Middle frontal gyrus (tissue), 1 donor: Measurements from ENCODE around the gene MCTP2.
"Not testable (repeated sequence)": the region's sequence is repeated elsewhere in the genome, so short reads cannot be mapped to it uniquely, and the experiment has no call there.

Experiments used
- DNase-seq: peaks from one replicate; pipeline ENCODE4 v3.0.0-alpha.2; 2015; ENCODE audit warnings: low spot score; ENCODE audit errors: extremely low spot score

MCTP2 gene

GRCh38 chr15:94445566-94446160 is 214.3 kb downstream of the MCTP2 start:
- DNase-seq = no peak

GRCh38 chr15:94446441-94446840 is 215.1 kb downstream of the MCTP2 start:
- no peak for DNase-seq

- DNase-seq = no peak
Observed at GRCh38 chr15:94451466-94451865, 220.1 kb downstream of the MCTP2 start.

- DNase-seq = no peak
Observed at GRCh38 chr15:94453227-94453988, 222.0 kb downstream of the MCTP2 start.

- no peak for DNase-seq
Observed at GRCh38 chr15:94455297-94455696, 223.9 kb downstream of the MCTP2 start.

GRCh38 chr15:94456226-94456625 is 224.9 kb downstream of the MCTP2 start:
- no peak for DNase-seq

GRCh38 chr15:94457661-94458060 is 226.3 kb downstream of the MCTP2 start:
- DNase-seq = no peak

- no peak for DNase-seq
Observed at GRCh38 chr15:94460624-94461023, 229.3 kb downstream of the MCTP2 start.

- no peak for DNase-seq
Observed at GRCh38 chr15:94467034-94467433, 235.7 kb downstream of the MCTP2 start.

- no peak for DNase-seq
Observed at GRCh38 chr15:94470492-94470891, 239.1 kb downstream of the MCTP2 start.

GRCh38 chr15:94476686-94477085 is 245.3 kb downstream of the MCTP2 start:
- no peak for DNase-seq

GRCh38 chr15:94477913-94478553 is 246.7 kb downstream of the MCTP2 start:
- no peak for DNase-seq

GRCh38 chr15:94478763-94479162 is 247.4 kb downstream of the MCTP2 start:
- DNase-seq = no peak

GRCh38 chr15:94480289-94480834 is 249.0 kb downstream of the MCTP2 start:
- DNase-seq = no peak

GRCh38 chr15:94485148-94485719 is 253.9 kb downstream of the MCTP2 start:
- DNase-seq = no peak

GRCh38 chr15:94487635-94488034 is 256.3 kb downstream of the MCTP2 start:
- DNase-seq = no peak

- no peak for DNase-seq
Observed at GRCh38 chr15:94493176-94493575, 261.8 kb downstream of the MCTP2 start.

GRCh38 chr15:94493586-94493985 is 262.2 kb downstream of the MCTP2 start:
- DNase-seq = not testable (repeated sequence)

- no peak for DNase-seq
Observed at GRCh38 chr15:94494732-94495131, 263.4 kb downstream of the MCTP2 start.

- DNase-seq = no peak
Observed at GRCh38 chr15:94503293-94503692, 271.9 kb downstream of the MCTP2 start.

GRCh38 chr15:94509259-94509658 is 277.9 kb downstream of the MCTP2 start:
- no peak for DNase-seq

- DNase-seq = no peak
Observed at GRCh38 chr15:94522125-94522524, 290.8 kb downstream of the MCTP2 start.
